HepG2 (cell line): ENCODE measurements around the gene VTN. TPM values are rescaled to one million over a fixed set of nuclear protein-coding genes. Genes with fewer than 3 reads are reported as not detected.

Experiments
- ATAC-seq: fragments of 200-7000 bp; cut with Tn5 transposase; 3 replicates; pipeline ENCODE4 v1.9.1; 2020; ENCODE audit warnings: mild to moderate bottlenecking, moderate library complexity
- BruUV-seq: library from RNA; stranded (reverse); fragments of 400-500 nt; replicated peaks from 2 replicates; lab custom pipeline; 2021; lab: Mats Ljungman, UMichigan
- CTCF ChIA-PET: fragments of 300-600 bp; formaldehyde crosslinking; extraction: SDS; loops from one replicate; lab custom pipeline; 2021; ENCODE audit warnings: low total read pairs, inconsistent platforms, low intra/inter-chr PET ratio; lab: Yijun Ruan, JAX
- POLR2A ChIA-PET: fragments of 350-600 bp; sonication (Branson Sonifier 250); formaldehyde crosslinking; loops from one replicate; lab custom pipeline; 2020; ENCODE audit warnings: antibody characterized with exemption, inconsistent platforms; lab: Yijun Ruan, JAX
- DNase-seq: peaks from one replicate; pipeline ENCODE4 v3.0.0-alpha.2; 2015; ENCODE audit warnings: low spot score
- FAIRE-seq: peaks from 3 replicates; lab custom pipeline; 2011; peaks lifted over from hg19 to GRCh38; lab: Jason Lieb, UNC
- H2AFZ ChIP-seq: one replicate; pipeline ENCODE4 v1.6.1; 2011; ENCODE audit warnings: low read length, inconsistent platforms
- H3K27ac ChIP-seq: fragments of 300-600 bp; 3 replicates; pipeline ENCODE4 v1.8.0; 2011; ENCODE audit warnings: mixed run types, mild to moderate bottlenecking, mixed read lengths, low read length, inconsistent platforms; ENCODE audit not compliant: insufficient read depth; ENCODE audit errors: extremely low read length
- H3K27me3 ChIP-seq, 2 experiments: fragments of 200-600 bp in 1 of 2; 2 replicates in 1 of 2; 3 replicates in 1 of 2; pipeline versions ENCODE4 v1.6.0 to v1.8.0; 2011; ENCODE audit warnings: low read length in 2 of 2, mild to moderate bottlenecking in 2 of 2, moderate library complexity in 2 of 2, inconsistent platforms in 1 of 2; ENCODE audit not compliant: insufficient read depth in 2 of 2, control insufficient read depth in 1 of 2
- H3K36me3 ChIP-seq, 2 experiments: fragments of 200-600 bp in 1 of 2; replicated peaks in 1 of 2; 2 replicates in 1 of 2; 3 replicates in 1 of 2; pipeline versions ENCODE4 v1.5.1 to v1.8.0; 2011; ENCODE audit warnings: low read length in 2 of 2, inconsistent platforms in 1 of 2; ENCODE audit not compliant: insufficient read depth in 2 of 2, control insufficient read depth in 1 of 2
- H3K4me1 ChIP-seq: 2 replicates; pipeline ENCODE4 v1.5.1; 2012; ENCODE audit warnings: low read length, inconsistent platforms; ENCODE audit not compliant: insufficient read depth
- H3K4me2 ChIP-seq: 2 replicates; pipeline ENCODE4 v1.6.0; 2011; ENCODE audit warnings: low read depth, low read length, inconsistent platforms
- H3K4me3 ChIP-seq, 3 experiments: fragments of 200-600 bp in 1 of 3; sonication (generic), shearing (Covaris generic) in 1 of 3; replicated peaks in 1 of 3; 2 replicates each; pipeline ENCODE4 v1.5.1; 2011 to 2016; ENCODE audit warnings: low read length in 3 of 3, inconsistent platforms in 2 of 3, low read depth in 2 of 3, mild to moderate bottlenecking in 2 of 3, control low read depth in 1 of 3, mixed read lengths in 1 of 3; ENCODE audit not compliant: insufficient read depth in 1 of 3
- H3K79me2 ChIP-seq: one replicate; pipeline ENCODE4 v1.6.1; 2011; ENCODE audit warnings: low read length, inconsistent platforms; ENCODE audit not compliant: insufficient read depth
- H3K9ac ChIP-seq: 2 replicates; pipeline ENCODE4 v1.6.0; 2011; ENCODE audit warnings: mild to moderate bottlenecking, low read depth, low read length, inconsistent platforms; ENCODE audit not compliant: insufficient read depth
- H3K9me3 ChIP-seq: 2 replicates; pipeline ENCODE4 v1.5.1; 2012; ENCODE audit warnings: mild to moderate bottlenecking, low read length
- H4K20me1 ChIP-seq: 2 replicates; pipeline ENCODE4 v1.6.0; 2011; ENCODE audit warnings: inconsistent platforms, mild to moderate bottlenecking, low read length, moderate library complexity; ENCODE audit not compliant: insufficient read depth
- ETV6 ChIP-seq: sonication (generic); formaldehyde crosslinking; conservative IDR thresholded peaks from 2 replicates; pipeline ENCODE4 v1.4.0; 2020; ENCODE audit warnings: missing genetic modification reagents
- HNRNPK ChIP-seq: fragments of 200-400 bp; formaldehyde crosslinking; IDR thresholded peaks from 2 replicates; pipeline ENCODE4 v1.6.1; 2018; ENCODE audit warnings: low read length, low read depth, moderate library complexity, mild to moderate bottlenecking; ENCODE audit not compliant: poor library complexity, severe bottlenecking
- HOMEZ ChIP-seq: IDR thresholded peaks from 2 replicates; pipeline ENCODE4 v1.6.1; 2016; ENCODE audit warnings: low read depth
- MEIS2 ChIP-seq: sonication (generic); formaldehyde crosslinking; IDR thresholded peaks from 2 replicates; pipeline ENCODE4 v1.9.0; 2021; ENCODE audit warnings: mild to moderate bottlenecking, missing genetic modification reagents
- MZF1 ChIP-seq: sonication (generic); formaldehyde crosslinking; IDR thresholded peaks from 2 replicates; pipeline ENCODE4 v1.8.1; 2023; ENCODE audit warnings: mild to moderate bottlenecking, missing genetic modification reagents, borderline replicate concordance
- PPARG ChIP-seq: conservative IDR thresholded peaks from 2 replicates; pipeline ENCODE4 v1.6.1; 2016; ENCODE audit warnings: missing biosample characterization, missing genetic modification reagents
- PRDM10 ChIP-seq: sonication (generic); formaldehyde crosslinking; IDR thresholded peaks from 2 replicates; pipeline ENCODE4 v1.4.0; 2020; ENCODE audit warnings: low read depth, missing genetic modification reagents
- SALL1 ChIP-seq: sonication (generic); formaldehyde crosslinking; IDR thresholded peaks from 2 replicates; pipeline ENCODE4 v1.8.0; 2022; ENCODE audit warnings: mild to moderate bottlenecking, missing genetic modification reagents
- ZNF556 ChIP-seq: sonication (generic); formaldehyde crosslinking; IDR thresholded peaks from 2 replicates; pipeline ENCODE4 v1.4.0; 2020; ENCODE audit warnings: mild to moderate bottlenecking, missing genetic modification reagents, borderline replicate concordance
- ZNF558 ChIP-seq: sonication (generic); formaldehyde crosslinking; IDR thresholded peaks from 2 replicates; pipeline ENCODE4 v1.9.0; 2022; ENCODE audit warnings: mild to moderate bottlenecking, missing genetic modification reagents, borderline replicate concordance
- ZNF646 ChIP-seq: sonication (generic); formaldehyde crosslinking; IDR thresholded peaks from 2 replicates; pipeline ENCODE4 v1.9.0; 2021; ENCODE audit warnings: mild to moderate bottlenecking, missing genetic modification reagents
- WGBS: methylation state at CpG from one replicate; pipeline ENCODE4 v1.1.6; 2017; ENCODE audit warnings: low lambda C conversion rate; 5-methylcytosine and 5-hydroxymethylcytosine counted together
- in situ Hi-C: cut with HindIII; loops from 2 replicates; pipeline ENCODE4 v1.10.0; 2017; ENCODE audit warnings: low pct_unique_long_range_greater_than_20kb; ENCODE audit not compliant: extremely low pct_ligation_motif_present
- intact Hi-C: fragments of 100-400 bp; cut with micrococcal nuclease; formaldehyde crosslinking; loops from one replicate; pipeline ENCODE4 v1.10.0; 2022; ENCODE audit not compliant: unreplicated experiment
- polyA plus RNA-seq, 8 experiments: library from polyadenylated mRNA; depleted of rRNA in 3 of 8; stranded (reverse) in 7 of 8; unstranded in 1 of 8; fragments of >200 nt; fragmentation: Illumina TruSeq in 4 of 8; extraction: Trizol in 4 of 8; gene quantifications; 2 replicates each; pipeline versions ENCODE4 v1.2.1 to v1.2.3, GENCODE V29; 2011 to 2016; ENCODE audit warnings: low read depth in 4 of 8, missing spikeins in 1 of 8, mixed read lengths in 1 of 8; ENCODE audit not compliant: insufficient read depth in 1 of 8
- total RNA-seq, 5 experiments: library from RNA; depleted of rRNA; stranded (reverse); fragments of >200 nt; fragmentation: Illumina TruSeq; extraction: Trizol; gene quantifications; 2 replicates each; pipeline ENCODE4 v1.2.3, GENCODE V29; 2016; ENCODE audit warnings: low read depth in 1 of 5
- TF ChIP-seq, protein P1 (sequence below): sonication (generic); formaldehyde crosslinking; IDR thresholded peaks from 2 replicates; pipeline ENCODE4 v1.5.0; 2020; ENCODE audit warnings: mild to moderate bottlenecking, missing genetic modification reagents

The VTN gene
- total and polyA plus RNA-seq, 2 of the 13 experiments (the other 11 are each of a cell fraction or from before 2014, with no cell fraction given) = 108 to 131 TPM

GRCh38 chr17:28388106-28388505 is 18.0 kb upstream of the VTN start:
- FAIRE-seq = no peak
- Histone ChIP-seq H2AFZ (no peak overlapping the region), H3K4me2 (no peak overlapping the region), H4K20me1 (no peaks in the 10 kb centered on the region), H3K4me1 (peaks cover under 1% of the 10 kb centered on the region), H3K9ac (no peak overlapping the region), H3K79me2 (no peaks in the 10 kb centered on the region), H3K36me3 (no peaks in the 10 kb centered on the region), H3K9me3 (no peaks in the 10 kb centered on the region), H3K27me3 (no peaks in the 10 kb centered on the region), H3K4me3 (no peak overlapping the region), H3K27ac (no peak overlapping the region)
- DNase-seq = no peak
- no TSS peak for BruUV-seq
- ATAC-seq = no peak
- intact Hi-C loops = no loop called here
- in situ Hi-C loops = no loop called here
- 66% methylated on average over 3 of the region's 11 CpGs for WGBS
- ChIA-PET POLR2A (no interaction called here), CTCF (no interaction called here)
- TF ChIP-seq ZNF558 (no peak), SALL1 (CRISPR knock-in tag) (no peak), MEIS2 (CRISPR knock-in tag) (no peak), MZF1 (CRISPR knock-in tag) (no peak), ZNF646 (no peak), ETV6 (no peak), HOMEZ (no peak), PPARG (no peak), PRDM10 (CRISPR knock-in tag) (no peak), ZNF556 (no peak), HNRNPK (no peak)
- TF ChIP-seq, protein P1, sequence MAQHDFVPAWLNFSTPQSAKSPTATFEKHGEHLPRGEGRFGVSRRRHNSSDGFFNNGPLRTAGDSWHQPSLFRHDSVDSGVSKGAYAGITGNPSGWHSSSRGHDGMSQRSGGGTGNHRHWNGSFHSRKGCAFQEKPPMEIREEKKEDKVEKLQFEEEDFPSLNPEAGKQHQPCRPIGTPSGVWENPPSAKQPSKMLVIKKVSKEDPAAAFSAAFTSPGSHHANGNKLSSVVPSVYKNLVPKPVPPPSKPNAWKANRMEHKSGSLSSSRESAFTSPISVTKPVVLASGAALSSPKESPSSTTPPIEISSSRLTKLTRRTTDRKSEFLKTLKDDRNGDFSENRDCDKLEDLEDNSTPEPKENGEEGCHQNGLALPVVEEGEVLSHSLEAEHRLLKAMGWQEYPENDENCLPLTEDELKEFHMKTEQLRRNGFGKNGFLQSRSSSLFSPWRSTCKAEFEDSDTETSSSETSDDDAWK = no peak
